Liver (tissue), 9 donors: Measurements from ENCODE around the gene ZSCAN21. TPM values are rescaled to one million over a fixed set of nuclear protein-coding genes. Genes with fewer than 3 reads are reported as not detected.
A peak's percentile ranks its signal among the peaks of the same experiment; 100 is the strongest.

Experiments used
- DNase-seq: peaks from one replicate; pipeline ENCODE4 v3.0.0-alpha.2; 2017; ENCODE audit warnings: low spot score
- H3K27ac ChIP-seq, 2 donors: one replicate each; pipeline ENCODE4 v1.7.0; 2013; ENCODE audit warnings: inconsistent platforms in 2 of 2, low read length in 2 of 2, control low read depth in 1 of 2, low read depth in 1 of 2, mild to moderate bottlenecking in 1 of 2
- H3K27me3 ChIP-seq, 4 donors: one replicate each; pipeline versions ENCODE4 v1.6.1 to v1.7.0; 2013; ENCODE audit warnings: low read length in 3 of 4, inconsistent platforms in 1 of 4, mild to moderate bottlenecking in 1 of 4, moderate library complexity in 1 of 4; ENCODE audit not compliant: control insufficient read depth in 4 of 4, insufficient read depth in 4 of 4
- H3K36me3 ChIP-seq, 4 donors: one replicate each; pipeline versions ENCODE4 v1.6.1 to v1.7.0; 2013; ENCODE audit warnings: low read length in 3 of 4, mild to moderate bottlenecking in 3 of 4, low read depth in 1 of 4, moderate library complexity in 1 of 4; ENCODE audit not compliant: control insufficient read depth in 4 of 4, insufficient read depth in 3 of 4
- H3K4me1 ChIP-seq, 4 donors: one replicate each; pipeline versions ENCODE4 v1.6.1 to v1.7.0; 2013; ENCODE audit warnings: low read length in 3 of 4, mild to moderate bottlenecking in 3 of 4, moderate library complexity in 1 of 4; ENCODE audit not compliant: control insufficient read depth in 4 of 4, insufficient read depth in 4 of 4
- H3K4me3 ChIP-seq, 3 donors: one replicate each; pipeline versions ENCODE4 v1.6.1 to v1.7.0; 2013; ENCODE audit warnings: low read length in 3 of 3, control low read depth in 1 of 3, low read depth in 1 of 3, mild to moderate bottlenecking in 1 of 3
- H3K9ac ChIP-seq, 2 donors: one replicate each; pipeline ENCODE4 v1.7.0; 2013; ENCODE audit warnings: low read length in 2 of 2, mild to moderate bottlenecking in 2 of 2, moderate library complexity in 2 of 2, control low read depth in 1 of 2, low read depth in 1 of 2
- H3K9me3 ChIP-seq, 4 donors: one replicate each; pipeline versions ENCODE4 v1.6.1 to v1.7.0; 2013; ENCODE audit warnings: low read length in 3 of 4; ENCODE audit not compliant: control insufficient read depth in 4 of 4
- ATF3 ChIP-seq: IDR thresholded peaks from 2 replicates; pipeline ENCODE4 v1.6.1; 2016; ENCODE audit warnings: antibody characterized with exemption
- CTCF ChIP-seq: fragments of 150-350 bp; IDR thresholded peaks from 2 replicates; pipeline ENCODE4 v1.5.1; 2017; ENCODE audit warnings: improper control_type of control experiment, low read depth, low read length; ENCODE audit not compliant: missing input control
- EGR1 ChIP-seq, 2 donors: IDR thresholded peaks; 2 replicates each; pipeline ENCODE4 v1.6.1; 2016 to 2018; ENCODE audit warnings: antibody characterized with exemption in 2 of 2, low read depth in 2 of 2
- FOXA1 ChIP-seq: IDR thresholded peaks from 2 replicates; pipeline ENCODE4 v1.6.1; 2016; ENCODE audit warnings: antibody characterized with exemption
- FOXA2 ChIP-seq: IDR thresholded peaks from 2 replicates; pipeline ENCODE4 v1.6.1; 2016; ENCODE audit warnings: antibody characterized with exemption
- GABPA ChIP-seq, 2 donors: IDR thresholded peaks in 1 of 2; conservative IDR thresholded peaks in 1 of 2; 2 replicates each; pipeline ENCODE4 v1.6.1; 2016; ENCODE audit warnings: antibody characterized with exemption in 2 of 2, mild to moderate bottlenecking in 1 of 2, moderate library complexity in 1 of 2
- HNF4A ChIP-seq, 2 donors: conservative IDR thresholded peaks; 2 replicates each; pipeline ENCODE4 v1.6.1; 2016; ENCODE audit warnings: antibody characterized with exemption in 2 of 2, mild to moderate bottlenecking in 2 of 2
- HNF4G ChIP-seq: IDR thresholded peaks from 2 replicates; pipeline ENCODE4 v1.6.1; 2016; ENCODE audit warnings: antibody characterized with exemption
- JUND ChIP-seq, 2 donors: IDR thresholded peaks; 2 replicates each; pipeline ENCODE4 v1.6.1; 2016; ENCODE audit warnings: antibody characterized with exemption in 2 of 2
- MAX ChIP-seq: IDR thresholded peaks from 2 replicates; pipeline ENCODE4 v1.6.1; 2016; ENCODE audit warnings: antibody characterized with exemption
- NR2F2 ChIP-seq: IDR thresholded peaks from 2 replicates; pipeline ENCODE4 v1.6.1; 2016; ENCODE audit warnings: antibody characterized with exemption
- RAD21 ChIP-seq, 2 donors: IDR thresholded peaks; 2 replicates each; pipeline ENCODE4 v1.6.1; 2016; ENCODE audit warnings: antibody characterized with exemption in 2 of 2, mild to moderate bottlenecking in 2 of 2
- REST ChIP-seq: IDR thresholded peaks from 2 replicates; pipeline ENCODE4 v1.6.1; 2016; ENCODE audit warnings: antibody characterized with exemption, mild to moderate bottlenecking
- RXRA ChIP-seq, 2 donors: IDR thresholded peaks; 2 replicates each; pipeline ENCODE4 v1.6.1; 2017 to 2018; ENCODE audit warnings: antibody characterized with exemption in 2 of 2, mild to moderate bottlenecking in 1 of 2
- SP1 ChIP-seq: IDR thresholded peaks from 2 replicates; pipeline ENCODE4 v1.6.1; 2018; ENCODE audit warnings: antibody characterized with exemption, mild to moderate bottlenecking
- TAF1 ChIP-seq: conservative IDR thresholded peaks from 2 replicates; pipeline ENCODE4 v1.6.1; 2016; ENCODE audit warnings: antibody characterized with exemption, mild to moderate bottlenecking
- YY1 ChIP-seq: IDR thresholded peaks from 2 replicates; pipeline ENCODE4 v1.6.1; 2016; ENCODE audit warnings: antibody characterized with exemption, mild to moderate bottlenecking
- ZBTB33 ChIP-seq: IDR thresholded peaks from 2 replicates; pipeline ENCODE4 v1.6.1; 2016; ENCODE audit warnings: antibody characterized with exemption
- WGBS: extraction: QIAGEN DNeasy Blood & Tissue Kit; methylation state at CpG from one replicate; pipeline ENCODE4 v1.1.7; 2013; 5-methylcytosine and 5-hydroxymethylcytosine counted together
- polyA plus RNA-seq, 2 donors: library from polyadenylated mRNA; stranded (reverse) in 1 of 2; unstranded in 1 of 2; fragments of 200-250 nt in 1 of 2; fragments of >200 nt in 1 of 2; fragmentation: Nextera tagmentation in 1 of 2; extraction: Ambion mirVana in 1 of 2; gene quantifications; one replicate each; pipeline versions ENCODE4 v1.2.1 to v1.2.3, GENCODE V29; 2013 to 2015
- total RNA-seq, 2 donors: library from RNA; depleted of rRNA; stranded (reverse); fragments of >200 nt; gene quantifications; one replicate each; pipeline ENCODE4 v1.2.3, GENCODE V29; 2014
- donor health status: healthy.
- donor health status: healthy.
- donor health status: healthy.
- donor health status: healthy.
- donor health status: healthy.

Gene ZSCAN21
- total RNA-seq: 1 to 10 TPM; 8.5 to 8.6 TPM
- 1 to 10 TPM; 4.6 to 5.3 TPM for polyA plus RNA-seq

GRCh38 chr7:100049441-100050291 lies at the start of gene ZSCAN21:
ZSCAN21 (plus strand) TSS chr7:100049774; CDS start chr7:100057007, 7,233 bp downstream.
- WGBS: 1% methylated on average over 47 of the region's 47 CpGs
- Histone ChIP-seq H3K27ac (peak within 1 kb of the TSS; percentile 95 to 98), H3K4me3 (peak within 1 kb of the TSS; percentile 69 to 98 (median 84)), H3K9ac (peak within 1 kb of the TSS; percentile 66 to 97), H3K4me1 (peaks cover 0 to 23% (median 21%) of the 10 kb centered on the region in 4 donors), H3K27me3 (no peaks in the 10 kb centered on the region), H3K36me3 (peaks cover 0 to 3% (median 0%) of the 10 kb centered on the region in 4 donors), H3K9me3 (no peaks in the 10 kb centered on the region)
- TF ChIP-seq EGR1 (IDR thresholded peaks at IDR 0.05; ENCODE audit: low read depth in 2 of 2) (peak; percentile 59 to 60), MAX (no peak), GABPA (IDR thresholded peaks at IDR 0.05 in 1 of 2, conservative IDR thresholded peaks at IDR 0.05 in 1 of 2) (peak; percentile 76 to 91), ZBTB33 (no peak), REST (peak; percentile 27), FOXA2 (no peak), HNF4G (no peak), ATF3 (no peak), RXRA (IDR thresholded peaks at IDR 0.05) (peak in 1 of 2 donors; percentile 33), SP1 (peak; percentile 22), FOXA1 (no peak), NR2F2 (peak; percentile 37), JUND (IDR thresholded peaks at IDR 0.05) (no peak), HNF4A (conservative IDR thresholded peaks at IDR 0.05) (peak in 1 of 2 donors; percentile 25), TAF1 (no peak), RAD21 (IDR thresholded peaks at IDR 0.05) (peak; percentile 24 to 36), YY1 (peak; percentile 47), CTCF (no peak)
- DNase-seq: peak; percentile 90
